SW 1271 (cell line): Measurements from ENCODE around the gene SETDB1.

Experiments used
- DNase-seq, 2 experiments: peaks; one replicate each; lab custom pipeline; 2025; lab: John Stamatoyannopoulos, UW

SETDB1 gene

GRCh38 chr1:151005729-151006319 lies 79.7 kb downstream of the SETDB1 start:
- DNase-seq: no peak

- DNase-seq: peak; percentile 41 to 80
Measured at GRCh38 chr1:151006327-151007052, 80.3 kb downstream of the SETDB1 start, which contains the start of gene MINDY1. Gene MINDY1 (minus strand): TSS chr1:151006902. CDS start chr1:151002617, 4,285 bp downstream.

GRCh38 chr1:151007853-151008243 lies 81.7 kb downstream of the SETDB1 start:
- no peak for DNase-seq

- DNase-seq: peak; percentile 78 to 91
Measured at GRCh38 chr1:151008244-151009205, 82.4 kb downstream of the SETDB1 start, which contains the start of gene PRUNE1. Gene PRUNE1 (plus strand): TSS chr1:151008449. CDS start chr1:151008633, 184 bp downstream.

GRCh38 chr1:151009206-151009587 lies 83.0 kb downstream of the SETDB1 start:
- DNase-seq: no peak

GRCh38 chr1:151009674-151010345 lies 83.6 kb downstream of the SETDB1 start:
- DNase-seq: no peak

GRCh38 chr1:151010346-151010726 lies 84.2 kb downstream of the SETDB1 start:
- DNase-seq: no peak

GRCh38 chr1:151011154-151011850 lies 85.1 kb downstream of the SETDB1 start:
- DNase-seq: no peak

GRCh38 chr1:151012684-151013471 lies 86.7 kb downstream of the SETDB1 start:
- DNase-seq: no peak

GRCh38 chr1:151013518-151013917 lies 87.4 kb downstream of the SETDB1 start:
- DNase-seq: no peak
